Measurements from ENCODE around the gene C1orf116. TPM values are rescaled to one million over a fixed set of nuclear protein-coding genes. Genes with fewer than 3 reads are reported as not detected.

Gene C1orf116
- total RNA-seq, 1 donor from 2014 or later, result 0.67 TPM

DNA sequence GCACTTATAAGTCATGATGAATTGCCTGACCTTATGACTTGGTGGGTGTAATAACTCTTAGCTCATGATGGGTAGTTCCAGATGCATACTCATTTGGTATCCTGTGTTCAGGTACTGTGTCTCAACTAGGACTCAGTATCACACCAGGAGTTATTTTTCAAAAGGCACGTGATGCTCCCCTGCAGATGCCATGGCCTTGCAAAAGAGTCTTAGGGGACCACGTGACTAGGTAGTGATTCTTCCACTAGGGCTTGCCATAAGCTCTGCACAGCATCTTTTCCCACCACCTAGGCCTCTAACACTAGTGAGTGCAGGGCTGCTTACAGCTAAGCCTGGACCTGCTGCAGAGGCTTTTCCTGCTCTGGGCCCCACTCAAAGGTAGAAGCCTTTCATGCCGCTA, 58.4 kb downstream of the C1orf116 start:
- H3K36me3 Mint-ChIP-seq, result no peaks in the 10 kb centered on the region
- no peak overlapping the region for H3K4me3 Mint-ChIP-seq
- H3K27me3 Mint-ChIP-seq (ENCODE audit: low read depth), result peaks cover 58% of the 10 kb centered on the region
- TF ChIP-seq, protein P1, sequence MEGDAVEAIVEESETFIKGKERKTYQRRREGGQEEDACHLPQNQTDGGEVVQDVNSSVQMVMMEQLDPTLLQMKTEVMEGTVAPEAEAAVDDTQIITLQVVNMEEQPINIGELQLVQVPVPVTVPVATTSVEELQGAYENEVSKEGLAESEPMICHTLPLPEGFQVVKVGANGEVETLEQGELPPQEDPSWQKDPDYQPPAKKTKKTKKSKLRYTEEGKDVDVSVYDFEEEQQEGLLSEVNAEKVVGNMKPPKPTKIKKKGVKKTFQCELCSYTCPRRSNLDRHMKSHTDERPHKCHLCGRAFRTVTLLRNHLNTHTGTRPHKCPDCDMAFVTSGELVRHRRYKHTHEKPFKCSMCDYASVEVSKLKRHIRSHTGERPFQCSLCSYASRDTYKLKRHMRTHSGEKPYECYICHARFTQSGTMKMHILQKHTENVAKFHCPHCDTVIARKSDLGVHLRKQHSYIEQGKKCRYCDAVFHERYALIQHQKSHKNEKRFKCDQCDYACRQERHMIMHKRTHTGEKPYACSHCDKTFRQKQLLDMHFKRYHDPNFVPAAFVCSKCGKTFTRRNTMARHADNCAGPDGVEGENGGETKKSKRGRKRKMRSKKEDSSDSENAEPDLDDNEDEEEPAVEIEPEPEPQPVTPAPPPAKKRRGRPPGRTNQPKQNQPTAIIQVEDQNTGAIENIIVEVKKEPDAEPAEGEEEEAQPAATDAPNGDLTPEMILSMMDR (IDR thresholded peaks at IDR 0.05; ENCODE audit: unreplicated experiment), result no peak
- H3K9me3 Mint-ChIP-seq, result no peaks in the 10 kb centered on the region
- H3K27ac Mint-ChIP-seq, result no peak overlapping the region
- no peak for DNase-seq (ENCODE audit: low spot score in 2 of 2, unreplicated experiment in 2 of 2)
- H3K4me1 Mint-ChIP-seq, result peaks cover 4% of the 10 kb centered on the region

DNA sequence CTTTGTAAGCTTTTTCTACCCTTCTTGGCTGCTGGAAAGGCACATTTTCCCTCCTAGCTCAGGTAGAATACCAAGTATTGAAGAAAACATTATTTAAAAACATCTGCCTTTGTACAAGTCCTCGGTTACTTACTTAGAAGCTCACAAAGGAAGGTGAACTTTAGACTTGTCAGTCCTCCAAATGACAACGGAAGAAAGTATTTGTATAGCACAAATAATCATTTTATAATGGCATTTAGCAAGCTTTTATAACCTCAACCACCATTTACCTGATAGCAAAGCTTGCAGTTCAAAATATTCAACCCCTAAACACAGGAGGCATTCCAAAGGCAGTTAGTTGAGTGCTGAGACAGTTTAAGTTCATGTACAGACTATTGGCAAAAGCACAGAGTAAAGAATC, 59.8 kb downstream of the C1orf116 start:
- Mint-ChIP-seq H3K4me1 (peaks cover 4% of the 10 kb centered on the region), H3K36me3 (no peaks in the 10 kb centered on the region), H3K27ac (no peak overlapping the region), H3K27me3 (ENCODE audit: low read depth) (peaks cover 69% of the 10 kb centered on the region), H3K9me3 (no peaks in the 10 kb centered on the region), H3K4me3 (no peak overlapping the region)
- TF ChIP-seq, protein P1 (IDR thresholded peaks at IDR 0.05; ENCODE audit: unreplicated experiment), result no peak
- no peak for DNase-seq (ENCODE audit: low spot score in 2 of 2, unreplicated experiment in 2 of 2)

DNA sequence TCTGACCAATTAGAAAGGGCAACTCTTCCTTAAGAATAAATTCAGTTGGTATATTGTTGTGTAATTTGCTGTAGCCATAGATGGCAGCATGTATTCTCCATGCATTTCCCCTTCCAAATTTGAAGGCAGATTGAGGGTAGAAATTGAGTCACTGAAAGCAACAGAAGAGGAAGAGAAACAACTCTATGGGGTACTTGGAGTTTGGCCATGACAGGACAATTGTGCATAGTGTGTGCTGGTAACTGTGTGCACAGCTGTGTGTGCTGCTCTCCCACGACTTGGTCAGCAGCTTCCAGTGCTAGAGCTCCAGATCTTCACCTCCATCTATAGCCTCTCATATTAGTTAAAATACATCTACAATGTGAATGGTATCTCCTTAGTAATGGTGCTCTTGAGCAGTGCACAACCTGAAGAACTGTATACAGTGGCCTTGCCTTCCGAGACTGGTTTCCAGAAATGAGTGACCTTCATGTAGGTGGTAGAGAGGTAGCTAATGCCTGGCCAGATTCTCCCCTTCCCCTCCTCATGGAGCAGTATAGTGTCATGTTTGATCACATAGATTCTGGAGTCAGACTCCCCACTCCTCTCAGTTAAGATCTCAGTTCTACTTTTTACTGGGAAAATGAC, 61.4 kb downstream of the C1orf116 start:
- H3K27me3 Mint-ChIP-seq (ENCODE audit: low read depth), result peaks cover 66% of the 10 kb centered on the region
- H3K36me3 Mint-ChIP-seq, result no peaks in the 10 kb centered on the region
- no peak for DNase-seq (ENCODE audit: low spot score in 2 of 2, unreplicated experiment in 2 of 2)
- H3K4me3 Mint-ChIP-seq, result no peak overlapping the region
- H3K4me1 Mint-ChIP-seq, result no peaks in the 10 kb centered on the region
- TF ChIP-seq, protein P1 (IDR thresholded peaks at IDR 0.05; ENCODE audit: unreplicated experiment), result no peak
- no peak overlapping the region for H3K27ac Mint-ChIP-seq
- H3K9me3 Mint-ChIP-seq, result no peaks in the 10 kb centered on the region

DNA sequence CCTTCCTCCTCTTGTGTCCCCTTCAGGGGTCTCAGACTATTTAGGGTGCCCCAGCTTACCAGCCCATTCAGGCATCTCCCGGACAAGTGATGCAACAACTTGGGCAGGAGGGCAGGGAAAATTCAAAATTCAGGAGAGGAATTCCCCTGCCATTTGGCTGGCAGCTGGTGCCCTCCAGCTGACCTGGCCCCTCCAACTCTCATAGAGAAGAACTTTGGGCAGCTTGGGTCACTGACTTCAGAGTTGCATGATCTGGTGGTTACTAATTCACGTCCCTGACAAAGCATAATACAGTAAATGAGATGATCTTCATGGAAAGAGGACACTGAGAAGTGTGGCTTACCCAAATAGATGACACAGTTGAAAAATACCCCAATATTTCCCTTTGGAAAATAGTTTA, 62.1 kb downstream of the C1orf116 start, which contains the start of gene FCAMR:
Gene FCAMR (minus strand): TSS at position 15 of the 400 bp plus-strand sequence. CDS start 335 bp downstream, outside the sequence.
- Mint-ChIP-seq H3K4me3 (no peak within 1 kb of the TSS), H3K9me3 (no peaks in the 10 kb centered on the region), H3K4me1 (no peaks in the 10 kb centered on the region), H3K27me3 (ENCODE audit: low read depth) (peaks cover 66% of the 10 kb centered on the region), H3K27ac (no peak within 1 kb of the TSS), H3K36me3 (no peaks in the 10 kb centered on the region)
- DNase-seq (ENCODE audit: low spot score in 2 of 2, unreplicated experiment in 2 of 2), result no peak
- TF ChIP-seq, protein P1 (IDR thresholded peaks at IDR 0.05; ENCODE audit: unreplicated experiment), result no peak

DNA sequence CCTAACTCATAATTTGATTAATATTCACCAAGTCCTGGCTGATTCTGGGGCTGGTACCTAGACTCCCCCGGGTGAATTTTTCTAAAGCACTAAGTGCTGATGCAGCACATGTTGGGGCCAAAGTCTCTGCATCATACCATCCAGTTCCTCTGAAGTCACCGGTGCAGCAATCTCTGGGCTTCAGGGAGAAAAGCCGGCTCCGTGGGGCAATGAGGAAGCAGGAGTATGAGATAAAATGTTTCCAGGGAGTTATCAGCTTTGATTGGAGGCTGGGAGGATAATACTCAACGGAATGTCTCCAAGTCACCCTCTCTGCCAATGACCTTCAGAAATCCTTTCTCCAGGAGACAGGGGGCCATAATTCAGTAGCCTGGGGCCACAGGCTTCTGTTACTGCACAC, 63.5 kb downstream of the C1orf116 start:
- TF ChIP-seq, protein P1 (IDR thresholded peaks at IDR 0.05; ENCODE audit: unreplicated experiment), result no peak
- Mint-ChIP-seq H3K27ac (no peak overlapping the region), H3K9me3 (no peaks in the 10 kb centered on the region), H3K4me1 (no peaks in the 10 kb centered on the region), H3K36me3 (no peaks in the 10 kb centered on the region), H3K27me3 (ENCODE audit: low read depth) (peaks cover 64% of the 10 kb centered on the region), H3K4me3 (no peak overlapping the region)
- no peak for DNase-seq (ENCODE audit: low spot score in 2 of 2, unreplicated experiment in 2 of 2)

Other genes starting within 250 kb of the C1orf116 start
- not detected in 3 replicates for gene IL20, start 167.1 kb downstream of the C1orf116 start, total RNA-seq
- gene IL24, start 135.3 kb downstream of the C1orf116 start, total RNA-seq, result not detected in 3 replicates
- gene FCMR, start 110.8 kb downstream of the C1orf116 start, total RNA-seq, result not detected in 3 replicates
- not detected in 3 replicates for gene PIGR, start 86.3 kb downstream of the C1orf116 start, total RNA-seq
- not detected in 3 replicates for gene FCAMR, start 62.3 kb downstream of the C1orf116 start, total RNA-seq
- 9.6 to 10.3 TPM (median 10.1 TPM) in 3 replicates for gene YOD1, start 18.5 kb upstream of the C1orf116 start, total RNA-seq
- gene PFKFB2, start 20.5 kb upstream of the C1orf116 start, total RNA-seq, result 12.5 to 13.6 TPM (median 12.7 TPM) in 3 replicates
- gene C4BPB, start 56.1 kb upstream of the C1orf116 start, total RNA-seq, result 0.47 to 0.78 TPM in 2 of 3 replicates, not detected in the other
- 0.09 to 0.20 TPM (median 0.16 TPM) in 3 replicates for gene C4BPA, start 71.5 kb upstream of the C1orf116 start, total RNA-seq

All from mesothelial cell of epicardium (in vitro differentiated cells).